ENCODE results near the gene F2RL3. TPM values are rescaled to one million over a fixed set of nuclear protein-coding genes. Genes with fewer than 3 reads are reported as not detected.
A peak's percentile ranks its signal among the peaks of the same experiment; 100 is the strongest.

The F2RL3 gene
- total and polyA plus RNA-seq, 2 of the 8 experiments (the other 6 are each of a cell fraction or from before 2014, with no cell fraction given) = not detected

DNA sequence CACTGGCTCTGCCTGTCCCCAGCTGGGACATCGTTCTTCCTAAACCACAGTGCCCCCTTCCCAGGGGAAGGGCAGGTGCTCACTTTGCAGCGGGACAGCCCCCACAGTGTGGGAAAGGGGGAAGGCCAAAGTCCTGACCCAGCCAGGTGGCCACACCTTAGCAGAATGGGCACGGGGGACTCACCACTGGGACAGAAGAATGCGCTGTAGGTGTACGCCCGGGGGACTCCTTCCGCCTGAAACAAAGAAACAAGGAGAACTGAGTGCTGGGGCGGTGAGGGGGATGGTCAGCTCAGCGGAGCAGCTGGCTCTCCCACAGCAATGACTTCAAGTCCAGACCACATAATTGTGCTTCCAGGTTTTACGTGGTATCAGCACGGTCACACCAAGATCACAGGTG is 49.4 kb downstream of the F2RL3 start:
- Histone ChIP-seq H4K20me1 (replicated peaks in 1 of 2; ENCODE audit: control insufficient read depth in 1 of 2, insufficient read depth in 2 of 2, low read length in 2 of 2) (no peaks in the 10 kb centered on the region), H3K9me3 (ENCODE audit: insufficient read depth in 2 of 2, low read depth in 1 of 2, low read length in 1 of 2) (peaks cover 0 to 5% of the 10 kb centered on the region in 2 experiments; a peak in 2 of 4 replicates), H2AK5ac (ENCODE audit: low read depth, low read length) (no peak overlapping the region; the same call in 1 of the 2 replicates), H3K23ac (ENCODE audit: insufficient read length) (no peak overlapping the region), H3K79me1 (ENCODE audit: low read depth, low read length) (no peaks in the 10 kb centered on the region), H3K27ac (ENCODE audit: low read depth, low read length) (no peak overlapping the region), H3K4ac (replicated peaks; ENCODE audit: insufficient read length, low read depth, low read length) (no peak overlapping the region), H3K9ac (replicated peaks in 1 of 4; ENCODE audit: extremely low read depth in 1 of 4, low read depth in 3 of 4, low read length in 3 of 4) (no peak overlapping the region), H3K4me1 (replicated peaks in 1 of 4; ENCODE audit: control insufficient read depth in 3 of 4, insufficient read depth in 4 of 4, low read length in 3 of 4) (peaks cover 0 to 2% (median 0%) of the 10 kb centered on the region in 4 experiments; a peak in 1 of 7 replicates), H3K27me3 (replicated peaks in 1 of 4; ENCODE audit: control insufficient read depth in 3 of 4, extremely low read depth in 1 of 4, insufficient read depth in 3 of 4, low read length in 3 of 4) (no peaks in the 10 kb centered on the region; a peak in 1 of 7 replicates), H2BK12ac (ENCODE audit: low read depth, low read length) (0 out of 2 replicates have a peak overlapping the region, but pooled peaks have one; percentile 17), H3K56ac (replicated peaks; ENCODE audit: insufficient read length, low read depth, low read length) (no peak overlapping the region), H4K8ac (ENCODE audit: extremely low read depth, insufficient read depth, low read length) (peak overlapping the region; percentile 45; the same call in 1 of the 2 replicates), H3K14ac (ENCODE audit: insufficient read length) (no peak overlapping the region), H3K79me2 (ENCODE audit: control insufficient read depth in 1 of 2, insufficient read depth in 2 of 2, low read length in 2 of 2) (no peaks in the 10 kb centered on the region), H2BK5ac (ENCODE audit: low read depth, low read length) (no peak overlapping the region), H4K5ac (ENCODE audit: insufficient read length, low read depth, low read length) (no peak overlapping the region), H2BK20ac (ENCODE audit: low read length) (no peak overlapping the region), H2BK15ac (ENCODE audit: low read length) (no peak overlapping the region), H3K36me3 (ENCODE audit: control insufficient read depth in 2 of 4, insufficient read depth in 4 of 4, low read length in 3 of 4) (no peaks in the 10 kb centered on the region), H2BK120ac (replicated peaks; ENCODE audit: low read depth, low read length) (no peak overlapping the region), H4K91ac (replicated peaks; ENCODE audit: insufficient read length, low read length) (no peak overlapping the region), H3K18ac (ENCODE audit: extremely low read depth, low read length) (no peak overlapping the region), H3K4me2 (ENCODE audit: insufficient read depth in 1 of 2, low read depth in 2 of 2, low read length in 2 of 2) (no peak overlapping the region), H3K4me3 (ENCODE audit: extremely low read depth in 1 of 4, insufficient read depth in 2 of 4, low read depth in 3 of 4, low read length in 4 of 4) (no peak overlapping the region), H3K23me2 (ENCODE audit: low read depth, low read length) (no peaks in the 10 kb centered on the region), H2AFZ (ENCODE audit: low read length) (no peak overlapping the region)
- CTCF ChIA-PET (ENCODE audit: partially characterized antibody) = interaction anchor here (1.1 to 1.4 kb wide), 2 partner anchors 114 to 224 kb away, joined by 3 to 6 read pairs; no protein-coding TSS in a partner anchor
- POLR2A ChIA-PET (ENCODE audit: partially characterized antibody) = no interaction called here
- TF ChIP-seq SIRT6 (IDR thresholded peaks at IDR 0.05; ENCODE audit: low read length) (no peak), SIX5 (IDR thresholded peaks at IDR 0.05; ENCODE audit: low read depth, low read length) (no peak), SRF (IDR thresholded peaks at IDR 0.05; ENCODE audit: low read depth, low read length) (no peak), RAD21 (IDR thresholded peaks at IDR 0.05 in 1 of 2, conservative IDR thresholded peaks at IDR 0.05 in 1 of 2; ENCODE audit: low read depth in 2 of 2, low read length in 2 of 2) (no peak), KDM1A (IDR thresholded peaks at IDR 0.05; ENCODE audit: borderline replicate concordance, low read length) (no peak), CREB1 (IDR thresholded peaks at IDR 0.05) (no peak), ATF3 (IDR thresholded peaks at IDR 0.05; ENCODE audit: insufficient read depth, low read depth, low read length) (no peak), KDM5A (IDR thresholded peaks at IDR 0.05; ENCODE audit: low read length) (no peak), SIN3A (conservative IDR thresholded peaks at IDR 0.05 in 1 of 2, IDR thresholded peaks at IDR 0.05 in 1 of 2; ENCODE audit: low read depth in 1 of 2, low read length in 2 of 2) (no peak), JUN (IDR thresholded peaks at IDR 0.05; ENCODE audit: low read depth, low read length) (no peak), PHF8 (conservative IDR thresholded peaks at IDR 0.05; ENCODE audit: low read depth, low read length) (no peak)
- WGBS, 2 experiments (ENCODE audit: extremely low coverage in 1 of 2, insufficient coverage in 1 of 2, insufficient read length in 1 of 2, insufficient replicate concordance in 2 of 2, low coverage in 1 of 2, low lambda C conversion rate in 2 of 2, missing lambda C conversion rate in 1 of 2) = 98% methylated on average over 10 of the region's 11 CpGs; no CpG with 5 or more reads in 1 of the 2 experiments
- no peak for DNase-seq (ENCODE audit: low read depth in 1 of 2, low spot score in 2 of 2)
- FAIRE-seq = no peak

Data from H1 (cell line).